ENCODE measurements around the gene ATP8A2.

- TF ChIP-seq CTCF (IDR thresholded peaks at IDR 0.05) (no peak), SP1 (CRISPR knock-in tag; conservative IDR thresholded peaks at IDR 0.05) (no peak), NFE2L1 (CRISPR knock-in tag; IDR thresholded peaks at IDR 0.05) (no peak), FOXK1 (CRISPR knock-in tag; IDR thresholded peaks at IDR 0.05) (no peak)
Measured at GRCh38 chr13:25860265-25860664, 488.5 kb downstream of the ATP8A2 start.

Data from WTC11 (cell line).